NCI-H82 treated with DMSO at 0.1 percent for 48 hours (cell line): ENCODE data around the gene IL2RG.
A peak's percentile ranks its signal among the peaks of the same experiment; 100 is the strongest.

ENCODE experiments used
- DNase-seq: peaks from one replicate; lab custom pipeline; 2025; ENCODE audit not compliant: unreplicated experiment; lab: John Stamatoyannopoulos, UW

The IL2RG gene

GRCh38 chrX:71109051-71109450 is 2.3 kb downstream of the IL2RG start:
- DNase-seq = no peak

- DNase-seq = no peak
Measured at GRCh38 chrX:71107762-71108360, 3.5 kb downstream of the IL2RG start.

DNA sequence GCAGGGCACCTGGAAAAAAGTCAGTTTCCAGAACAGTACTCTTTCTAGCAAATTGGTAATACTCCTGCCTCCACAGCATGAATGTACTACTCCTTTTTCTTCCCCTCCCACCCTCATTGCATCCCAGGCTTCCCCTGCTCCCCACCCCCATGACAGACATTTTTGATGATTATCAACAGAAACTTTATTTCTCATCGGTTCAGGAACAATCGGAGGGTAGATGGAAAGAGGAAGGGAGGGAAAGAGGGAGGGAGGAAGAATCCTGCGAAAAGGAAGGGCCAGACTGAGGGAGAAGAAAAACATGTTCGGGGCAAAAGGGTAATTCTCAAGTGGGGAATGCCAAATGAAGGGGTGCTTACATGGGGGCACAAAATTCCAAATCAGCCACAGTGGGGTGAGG is 4.1 kb downstream of the IL2RG start:
- DNase-seq = no peak

DNA sequence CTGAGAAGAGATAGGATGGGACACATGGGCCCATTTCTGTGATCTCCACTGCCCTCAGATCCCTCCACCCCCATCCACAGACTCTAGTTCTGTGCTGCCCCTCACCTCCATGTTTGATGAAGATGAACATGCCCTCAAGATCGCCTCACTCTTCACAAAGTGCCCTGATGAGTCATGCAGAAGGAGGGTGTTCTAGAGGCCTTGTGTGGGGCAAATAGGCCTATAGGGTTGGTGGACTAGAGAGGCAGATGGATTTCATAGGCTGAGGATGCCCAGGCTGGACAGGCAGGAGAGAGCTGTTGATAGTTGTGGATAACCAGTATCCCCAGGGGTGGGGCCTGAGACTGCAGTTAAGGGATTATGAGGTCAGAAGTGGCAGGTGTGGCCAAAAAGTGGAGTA is 5.0 kb downstream of the IL2RG start, which contains the start of gene CXorf65:
Gene CXorf65, minus strand, starts transcription at position 314 of the 400 bp plus-strand sequence. Its CDS starts 184 bp downstream, at position 130.
- DNase-seq = no peak

- no peak for DNase-seq
Measured at GRCh38 chrX:71105628-71106027, 5.7 kb downstream of the IL2RG start.

DNA sequence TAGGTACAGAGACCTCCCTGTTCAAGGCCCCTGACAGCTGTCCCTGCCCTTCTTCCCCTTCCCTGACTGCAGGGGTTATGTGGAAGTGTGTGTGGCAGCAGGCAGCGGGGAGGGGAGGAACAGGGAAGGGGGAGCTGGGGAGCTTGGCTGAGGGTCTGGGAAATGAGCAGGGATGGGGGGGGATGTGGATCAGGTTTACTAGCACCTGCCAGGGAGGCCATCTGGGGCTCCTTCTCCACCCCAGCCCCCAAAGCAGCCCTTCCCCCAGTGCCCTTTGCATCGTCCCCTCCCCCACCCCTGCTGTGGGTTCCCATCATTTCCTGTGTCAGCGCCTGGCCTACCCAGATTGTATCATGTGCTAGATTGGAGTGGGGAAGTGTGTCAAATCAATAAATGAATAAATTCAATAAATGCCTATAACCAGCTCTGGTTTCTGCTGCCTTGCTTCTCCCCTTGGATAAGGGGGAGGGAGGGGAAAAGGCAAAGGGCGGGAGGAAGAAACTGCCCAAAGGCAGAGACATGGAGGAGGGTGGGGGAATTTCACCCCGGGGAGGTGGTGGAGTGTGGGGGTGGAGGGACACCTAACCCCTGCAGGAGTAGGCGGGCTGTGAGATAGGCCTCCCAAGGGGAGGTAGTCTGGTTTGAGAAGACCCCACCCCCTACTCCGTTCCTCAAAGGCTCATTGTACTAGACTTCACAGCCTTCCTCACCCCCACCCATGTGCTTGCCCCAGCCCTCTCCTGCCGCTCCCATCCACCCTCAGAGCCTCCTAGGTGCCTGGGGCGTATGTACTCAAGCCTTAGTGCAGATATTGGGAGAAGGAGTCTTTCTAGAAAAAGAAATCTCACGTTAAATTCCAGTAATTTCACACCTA is 8.0 kb downstream of the IL2RG start:
- DNase-seq = peak; percentile 85

GRCh38 chrX:71102292-71102691 is 9.1 kb downstream of the IL2RG start:
- DNase-seq = no peak

- DNase-seq = no peak
Measured at GRCh38 chrX:71100581-71101505, 10.5 kb downstream of the IL2RG start.

GRCh38 chrX:71099736-71100135 is 11.6 kb downstream of the IL2RG start:
- no peak for DNase-seq

GRCh38 chrX:71098951-71099506 is 12.3 kb downstream of the IL2RG start:
- no peak for DNase-seq

GRCh38 chrX:71098302-71098701 is 13.1 kb downstream of the IL2RG start:
- peak; percentile 59 for DNase-seq

DNA sequence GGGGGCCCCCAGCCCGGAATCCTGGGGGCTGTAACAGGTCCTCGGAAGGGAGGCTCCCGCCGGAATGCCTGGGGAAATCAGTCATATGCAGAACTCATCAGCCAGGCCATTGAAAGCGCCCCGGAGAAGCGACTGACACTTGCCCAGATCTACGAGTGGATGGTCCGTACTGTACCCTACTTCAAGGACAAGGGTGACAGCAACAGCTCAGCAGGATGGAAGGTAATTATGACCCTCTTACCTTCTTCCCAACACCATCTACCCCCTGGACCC is 14.7 kb downstream of the IL2RG start:
- no peak for DNase-seq

- peak; percentile 62 for DNase-seq
Measured at GRCh38 chrX:71095981-71096759, 15.2 kb downstream of the IL2RG start.

GRCh38 chrX:71095555-71095980 is 15.8 kb downstream of the IL2RG start, which contains the start of gene FOXO4:
FOXO4 (plus strand) TSS chrX:71095851; CDS start chrX:71096529, 678 bp downstream.
- peak; percentile 70 for DNase-seq

DNA sequence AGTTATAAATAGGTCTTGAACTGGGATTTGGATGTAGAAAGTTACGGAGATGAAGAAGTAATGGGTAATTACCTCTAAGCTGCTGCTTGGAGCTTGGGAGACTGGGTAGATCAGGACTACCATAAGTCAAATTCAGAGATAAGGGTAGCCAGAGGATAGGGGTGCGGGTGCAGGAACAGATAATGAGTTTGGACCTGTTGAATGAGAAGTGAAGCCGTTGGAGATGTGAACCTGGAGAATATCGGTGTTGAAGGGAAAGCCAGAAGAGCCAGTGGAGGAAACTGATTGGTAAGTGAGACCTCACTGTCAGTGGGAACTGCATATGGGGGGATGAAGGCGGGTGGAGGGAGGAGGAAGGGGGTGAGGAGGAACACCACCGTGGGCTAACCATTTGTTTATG is 16.3 kb downstream of the IL2RG start:
- DNase-seq = no peak

DNA sequence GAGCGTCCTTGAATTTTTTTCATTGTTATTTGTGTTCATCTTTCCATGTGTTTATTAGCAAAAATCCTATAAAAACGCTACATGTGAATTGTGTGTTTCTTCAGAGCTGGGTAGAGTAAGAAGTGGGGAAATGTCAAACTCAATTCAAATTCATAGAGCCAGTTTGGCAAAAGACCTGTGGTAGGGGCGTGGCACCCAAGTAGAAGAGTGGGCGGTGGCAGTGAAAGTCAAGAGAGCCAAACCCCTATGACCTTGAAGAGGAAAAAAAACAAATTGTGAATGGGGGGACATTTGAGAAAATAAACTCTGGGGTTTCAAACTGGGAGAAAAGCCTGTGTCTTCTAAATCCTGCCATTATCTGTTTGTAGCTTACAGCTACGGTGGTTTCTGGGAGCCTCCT is 20.1 kb downstream of the IL2RG start:
- no peak for DNase-seq

GRCh38 chrX:71085900-71086299 is 25.5 kb downstream of the IL2RG start:
- no peak for DNase-seq

DNA sequence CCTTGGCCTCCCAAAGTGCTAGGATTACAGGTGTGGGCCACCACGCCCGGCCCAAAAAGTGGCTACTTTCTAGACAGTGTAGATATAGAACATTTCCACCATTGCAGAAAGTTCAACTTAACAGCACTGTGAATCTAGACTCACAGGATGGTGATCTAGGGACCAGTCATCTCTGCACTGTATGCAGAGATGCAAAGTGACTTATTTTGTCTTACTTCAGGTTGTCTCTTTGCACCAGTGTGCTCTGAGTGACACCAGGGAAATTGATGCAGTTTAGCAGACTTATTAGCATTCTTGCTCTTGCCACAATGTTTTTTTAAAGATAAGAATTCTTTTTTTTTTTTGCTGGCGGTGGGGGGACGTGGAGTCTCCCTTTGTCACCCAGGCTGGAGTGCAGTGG is 28.6 kb downstream of the IL2RG start:
- no peak for DNase-seq

DNA sequence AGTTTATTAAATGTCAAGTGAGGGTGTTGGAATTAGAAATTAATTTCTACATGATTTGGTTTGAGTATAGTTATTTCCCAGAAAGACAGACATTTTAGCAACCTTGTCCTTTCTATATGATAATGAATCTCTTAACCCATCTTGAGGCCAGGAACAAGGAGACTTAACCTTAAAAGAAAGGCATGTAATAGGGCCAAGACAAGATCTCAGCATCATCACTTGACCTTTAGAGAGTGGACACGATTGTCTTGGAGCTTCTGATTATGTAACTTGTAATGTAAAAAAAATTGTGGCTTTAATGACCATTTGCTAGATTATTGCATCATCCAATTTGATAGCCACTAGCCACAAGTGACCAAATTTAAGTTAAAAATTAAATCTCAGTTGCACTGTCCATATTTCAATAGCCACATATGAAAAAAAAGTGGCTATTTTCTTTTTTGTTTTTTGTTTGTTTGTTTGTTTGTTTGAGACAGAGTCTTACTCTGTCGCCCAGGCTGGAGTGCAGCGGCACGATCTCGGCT is 29.2 kb downstream of the IL2RG start:
- no peak for DNase-seq
